GM11168 (cell line): ENCODE results near the gene NSD2.

Source experiments
- in situ Hi-C: fragments of 300-500 bp; cut with MboI; formaldehyde crosslinking; loops from one replicate; pipeline ENCODE4 v1.12.0; 2022; ENCODE audit warnings: low sequenced_read_pairs; ENCODE audit not compliant: unreplicated experiment

Gene NSD2

DNA sequence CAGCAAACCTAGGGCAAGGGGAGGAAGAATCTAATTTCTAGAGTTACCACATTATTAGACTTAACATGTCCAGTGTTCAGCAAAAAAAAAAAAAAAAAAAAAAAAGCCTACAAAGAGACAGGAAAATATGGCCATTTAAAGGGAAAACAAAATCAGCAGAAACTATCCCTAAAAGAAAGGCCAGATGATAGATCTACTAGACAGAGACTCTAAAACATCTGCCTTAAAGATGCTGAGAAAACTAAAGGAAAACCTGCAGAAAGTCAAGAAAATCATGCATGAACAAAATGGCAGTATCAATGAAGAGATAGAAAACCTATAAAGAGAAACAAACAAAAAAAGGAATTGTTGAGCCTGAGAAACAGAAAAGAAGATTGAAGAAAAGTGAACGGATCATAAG, 93.8 kb downstream of the NSD2 start:
- in situ Hi-C loops: no loop called here

DNA sequence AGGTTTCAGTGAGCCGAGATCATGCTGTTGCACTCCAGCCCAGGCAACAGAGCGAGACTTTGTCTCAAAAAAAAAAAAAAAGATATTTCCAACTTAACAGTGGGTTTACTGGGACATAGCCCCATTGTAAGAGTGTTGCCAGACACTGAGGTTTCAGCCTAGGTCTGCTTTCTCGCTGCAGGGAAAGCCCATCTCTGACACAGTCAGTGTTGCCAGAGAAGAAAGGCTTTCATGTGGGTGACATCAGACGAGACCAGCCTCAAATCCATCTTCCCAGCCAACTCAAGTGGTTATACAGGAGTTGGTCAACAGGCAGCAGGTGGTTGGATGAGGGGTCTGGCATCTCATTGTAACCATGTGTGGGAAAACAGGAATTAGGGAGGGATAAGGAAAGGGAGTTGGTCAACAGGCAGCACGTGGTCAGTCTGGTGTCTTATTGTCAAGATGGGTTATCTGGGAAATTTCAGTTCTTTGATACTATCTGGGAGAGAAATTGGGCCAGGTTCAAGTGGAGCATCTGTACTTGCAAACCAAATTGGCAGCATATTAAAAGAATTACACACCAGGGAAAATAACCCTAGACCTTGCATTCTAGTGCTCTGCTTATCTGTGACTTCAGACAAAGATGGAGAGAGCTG, 96.4 kb downstream of the NSD2 start:
- in situ Hi-C loops: no loop called here

DNA sequence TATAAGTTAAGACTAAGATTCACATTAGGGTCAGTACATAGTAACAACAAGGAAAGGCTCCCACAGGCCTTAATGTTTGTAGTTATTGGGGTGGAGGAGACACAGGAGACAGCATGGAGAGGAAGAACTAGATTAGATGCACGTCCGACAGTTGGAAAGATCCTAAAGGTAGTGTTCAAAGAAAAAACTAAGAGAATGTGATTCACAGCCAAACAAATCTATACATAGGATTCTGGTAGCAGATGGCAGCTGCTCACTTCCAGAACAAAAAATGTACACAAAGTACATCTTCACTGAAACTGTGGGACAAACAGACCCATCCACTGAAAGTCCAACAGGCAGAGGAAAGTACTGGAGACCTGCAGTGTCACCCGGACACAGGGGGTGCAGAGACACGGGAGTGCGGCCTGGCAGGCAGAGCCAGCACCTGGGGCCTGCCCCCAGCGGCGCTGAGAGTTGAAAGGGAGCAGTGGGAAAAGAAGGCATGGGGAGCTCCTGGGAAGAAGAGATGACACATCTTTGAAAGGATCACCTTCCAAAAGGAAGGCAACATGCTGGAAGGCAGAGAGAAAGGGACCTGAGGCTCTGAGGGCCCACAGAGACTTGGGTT, 97.6 kb downstream of the NSD2 start:
- in situ Hi-C loops: no loop called here

DNA sequence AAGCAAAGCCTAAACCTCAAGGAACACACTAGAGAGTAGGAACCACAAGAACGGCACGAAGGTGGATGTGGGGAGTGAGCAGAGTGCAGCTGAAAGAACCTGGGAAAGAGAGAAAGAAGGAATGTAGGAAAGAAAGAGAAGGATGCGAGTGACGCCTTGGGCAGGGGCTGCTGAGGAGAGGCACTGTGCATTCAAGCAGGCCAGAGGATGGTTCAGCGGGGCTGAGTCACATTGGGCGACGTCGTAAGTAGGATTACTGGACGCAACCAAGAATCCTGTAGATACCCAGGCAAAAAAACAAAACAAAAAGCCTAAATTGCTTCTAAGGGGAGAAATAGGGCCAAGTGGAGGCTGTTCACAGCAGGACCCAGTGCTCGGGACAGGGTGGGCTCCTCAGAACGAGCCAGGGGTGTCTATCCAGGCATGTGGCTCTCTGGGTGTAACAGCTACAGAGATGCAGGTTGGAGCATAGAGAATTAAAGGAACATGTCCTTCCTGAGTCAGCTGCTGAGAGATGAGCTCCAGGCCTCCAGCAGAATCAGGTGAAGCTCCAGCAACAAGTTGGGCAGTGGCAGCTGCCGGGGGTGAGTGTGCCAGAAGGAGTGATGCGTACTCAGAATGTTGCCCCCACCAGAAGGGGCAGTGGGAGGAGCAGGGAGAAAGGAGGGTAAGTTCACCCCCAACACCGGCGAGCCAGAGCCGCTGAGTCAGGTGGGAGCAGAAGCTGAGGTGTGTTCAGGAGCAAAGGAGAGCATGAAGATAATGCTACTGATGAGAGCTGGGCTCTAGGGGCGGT, 98.9 kb downstream of the NSD2 start:
- in situ Hi-C loops: no loop called here

- in situ Hi-C loops: no loop called here
These were observed 99.7 kb downstream of the NSD2 start for GRCh38 chr4:1970926-1971325.

DNA sequence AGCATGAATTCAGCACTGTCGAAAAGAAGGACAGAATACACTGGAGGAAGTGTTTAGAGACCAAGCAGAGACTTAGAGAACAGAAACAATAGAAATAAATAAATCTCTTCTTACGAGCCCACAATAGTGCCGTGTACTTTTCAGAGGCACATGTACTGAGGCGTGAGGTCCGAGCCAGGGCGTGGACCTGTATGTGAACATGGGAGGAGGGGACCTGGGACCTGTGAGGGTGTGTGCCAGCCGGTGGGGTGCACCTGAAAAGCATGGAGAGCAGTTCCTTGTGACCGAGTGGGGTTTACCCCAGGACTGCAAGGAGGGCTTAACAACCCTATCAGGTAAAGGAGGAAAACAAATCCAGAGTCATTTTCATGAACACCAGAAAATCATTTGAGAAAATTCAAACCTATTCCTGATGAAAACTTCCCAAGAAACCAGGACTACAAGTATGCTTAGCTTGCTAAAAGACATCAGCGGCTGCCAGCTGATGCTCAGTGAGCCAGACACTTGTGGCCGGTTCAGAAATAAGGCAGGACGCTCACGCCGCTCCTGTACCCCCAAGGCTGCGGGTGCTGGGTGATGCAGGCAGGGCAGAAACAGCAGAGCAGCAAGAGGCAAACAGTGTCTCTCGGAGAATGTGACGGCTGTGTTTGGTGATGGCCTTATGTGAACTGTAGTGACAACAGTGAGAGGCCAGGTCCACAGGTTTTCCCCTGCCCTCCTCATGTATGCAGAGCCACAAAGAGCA, 100.4 kb downstream of the NSD2 start:
- in situ Hi-C loops: no loop called here

DNA sequence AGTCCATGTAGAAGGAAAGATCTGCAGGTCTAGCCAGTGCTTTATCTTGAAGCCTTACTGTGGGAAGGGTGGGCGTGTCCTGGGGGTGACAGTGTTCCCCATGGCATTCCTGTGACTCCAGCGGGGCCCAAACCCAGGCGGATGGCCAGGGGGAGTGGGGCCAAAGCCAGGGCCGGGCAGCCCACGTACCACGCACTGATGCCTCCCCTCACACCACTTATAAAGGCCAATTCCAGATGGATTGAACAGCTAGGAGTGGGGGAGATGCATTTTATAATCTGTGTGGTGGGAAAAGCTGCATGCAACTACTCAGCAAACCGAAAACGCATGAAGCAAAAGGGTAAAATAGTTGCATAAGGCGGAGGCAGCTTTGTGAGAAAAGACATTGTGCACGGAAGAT, 101.2 kb downstream of the NSD2 start:
- in situ Hi-C loops: no loop called here

GRCh38 chr4:1973218-1973617, 102.0 kb downstream of the NSD2 start:
- in situ Hi-C loops: no loop called here

GRCh38 chr4:1973661-1974060, 102.5 kb downstream of the NSD2 start:
- in situ Hi-C loops: no loop called here

- in situ Hi-C loops: no loop called here
These were observed 103.6 kb downstream of the NSD2 start for GRCh38 chr4:1974840-1975239.

DNA sequence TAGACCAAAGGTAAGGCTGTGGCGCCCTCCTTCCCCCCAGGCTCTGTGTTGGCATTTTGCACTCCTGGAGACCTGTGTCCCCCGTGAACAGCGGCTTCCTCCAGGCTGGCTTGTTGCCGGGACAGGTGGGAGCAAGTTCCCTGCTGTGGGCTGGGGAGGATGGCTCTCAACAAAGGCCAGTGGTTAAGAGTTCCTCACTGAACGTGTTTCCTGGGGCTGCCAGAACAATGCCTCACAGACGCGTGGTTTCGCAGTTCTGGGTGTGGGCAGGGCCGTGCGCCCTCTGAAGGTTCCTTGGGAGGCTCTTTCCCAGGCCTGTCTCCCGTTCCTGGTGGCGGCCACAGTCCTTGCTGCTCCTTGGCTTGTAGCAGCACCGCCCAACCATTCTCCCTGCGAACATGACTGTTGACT, 104.2 kb downstream of the NSD2 start:
- in situ Hi-C loops: no loop called here

- in situ Hi-C loops: no loop called here
These were observed 104.7 kb downstream of the NSD2 start for GRCh38 chr4:1975880-1976279.

DNA sequence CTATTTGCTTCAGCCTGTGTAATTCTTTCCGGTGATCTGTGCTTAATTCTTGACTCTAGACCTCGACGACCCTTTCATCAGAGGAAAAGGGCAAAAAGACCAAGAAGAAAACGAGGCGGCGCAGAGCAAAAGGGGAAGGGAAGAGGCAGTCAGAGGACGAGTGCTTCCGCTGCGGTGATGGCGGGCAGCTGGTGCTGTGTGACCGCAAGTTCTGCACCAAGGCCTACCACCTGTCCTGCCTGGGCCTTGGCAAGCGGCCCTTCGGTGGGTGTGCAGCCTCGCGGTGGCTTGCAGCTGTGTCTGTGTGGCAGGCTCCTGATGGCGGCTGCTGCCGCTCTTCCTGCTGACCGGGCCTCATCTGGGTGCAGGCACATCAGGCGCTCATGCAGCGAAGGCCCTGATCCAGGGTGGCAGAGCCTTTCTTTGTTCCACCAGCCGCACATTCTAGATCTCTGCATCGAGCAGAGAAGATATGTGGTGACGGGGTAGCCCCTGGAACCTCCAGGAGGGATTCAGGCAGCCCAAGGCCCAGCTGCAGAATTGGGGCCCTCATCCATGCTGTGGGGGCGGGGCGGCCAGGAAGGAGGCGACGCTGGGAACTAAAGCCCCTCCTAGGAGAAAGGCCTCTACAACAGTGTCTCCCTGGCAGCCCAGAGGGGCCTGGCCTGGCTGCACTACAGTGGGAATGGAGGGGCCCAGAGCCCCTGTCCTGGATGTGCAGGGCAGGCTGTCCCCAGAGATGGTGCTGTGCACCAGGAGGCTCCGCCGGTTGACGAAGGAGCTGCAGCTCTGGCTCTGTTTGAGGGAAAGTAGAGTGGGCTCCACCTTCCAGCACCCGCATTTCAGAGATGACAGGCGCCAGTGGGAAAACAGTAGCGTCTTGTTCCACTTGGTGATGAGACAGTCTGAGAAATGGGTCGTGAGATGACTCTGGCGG, 105.5 kb downstream of the NSD2 start:
- in situ Hi-C loops: no loop called here

GRCh38 chr4:1978226-1978625, 107.0 kb downstream of the NSD2 start:
- in situ Hi-C loops: no loop called here

DNA sequence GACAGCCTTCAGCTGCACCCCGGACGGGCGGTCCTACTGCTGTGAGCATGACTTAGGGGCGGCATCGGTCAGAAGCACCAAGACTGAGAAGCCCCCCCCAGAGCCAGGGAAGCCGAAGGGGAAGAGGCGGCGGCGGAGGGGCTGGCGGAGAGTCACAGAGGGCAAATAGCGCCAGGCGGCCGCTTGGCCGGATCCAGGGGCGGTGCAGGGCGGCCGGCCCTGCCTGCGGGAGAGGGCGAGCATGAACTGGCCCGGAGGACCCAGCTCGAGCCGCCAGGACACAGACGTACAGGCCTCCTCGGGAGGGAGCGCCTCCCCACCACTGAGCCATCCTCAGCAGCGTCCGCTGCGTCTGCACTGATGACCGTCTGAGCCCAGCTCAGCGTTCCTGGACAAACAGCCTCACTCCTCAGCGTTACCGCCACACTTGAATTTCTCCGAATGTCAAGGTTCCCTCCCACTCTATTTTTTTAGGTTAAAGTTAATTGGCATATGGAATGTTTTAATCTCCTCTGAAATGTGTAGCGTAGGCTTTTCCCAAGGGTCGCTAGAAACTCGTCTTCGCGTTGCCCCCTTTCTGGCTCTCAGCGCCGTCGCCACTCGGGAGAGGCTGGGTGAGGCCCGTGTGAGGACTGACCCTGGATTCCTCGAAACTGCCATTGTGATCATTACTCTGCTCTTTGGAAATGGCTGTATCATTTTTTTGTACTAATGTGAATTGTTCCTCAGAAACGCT, 107.7 kb downstream of the NSD2 start:
- in situ Hi-C loops: no loop called here

DNA sequence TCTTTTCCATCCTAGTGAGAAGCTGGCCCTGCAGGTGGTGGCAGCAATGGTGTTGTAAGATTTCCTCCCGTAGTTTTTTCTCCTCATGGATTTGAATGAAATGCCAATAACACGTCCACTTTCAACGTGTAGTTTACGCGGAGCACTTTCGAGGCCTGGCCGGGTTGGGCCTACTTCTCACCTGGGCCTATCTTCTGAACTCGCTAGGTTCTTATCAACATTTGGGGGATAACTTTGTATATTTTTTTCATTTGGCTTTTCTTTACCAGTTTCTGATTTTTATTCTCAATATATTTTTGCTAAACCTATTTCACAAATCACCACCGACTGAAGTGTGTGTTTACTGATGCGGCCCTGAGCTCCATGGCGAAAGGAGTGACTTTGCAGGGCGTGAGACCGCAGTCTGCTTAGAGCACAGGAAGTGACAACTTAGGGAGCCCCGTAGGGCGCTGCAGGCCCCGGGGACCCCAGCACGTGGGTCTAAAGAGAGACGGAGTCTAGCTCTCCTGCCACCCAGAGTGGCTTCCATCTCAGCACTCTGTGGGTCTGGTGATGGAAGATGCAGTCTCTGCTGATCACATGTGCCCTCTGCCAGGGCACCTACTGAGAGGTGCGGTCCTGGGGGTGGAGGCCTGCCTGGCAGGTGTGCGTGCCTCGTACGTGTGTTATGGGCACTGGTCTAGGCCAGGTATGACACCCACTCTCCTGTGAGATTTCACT, 108.4 kb downstream of the NSD2 start:
- in situ Hi-C loops: no loop called here

- in situ Hi-C loops: no loop called here
These were observed 109.4 kb downstream of the NSD2 start for GRCh38 chr4:1980561-1981041.

- in situ Hi-C loops: no loop called here
These were observed 110.3 kb downstream of the NSD2 start for GRCh38 chr4:1981251-1982058.
